GM19193 (cell line): ENCODE measurements around the gene RNF167.
A peak's percentile ranks its signal among the peaks of the same experiment; 100 is the strongest.

Experiments
- POLR2A ChIP-seq: IDR thresholded peaks from 4 replicates; pipeline ENCODE4 v1.6.1; 2011; ENCODE audit not compliant: insufficient read depth, insufficient read length; ENCODE audit errors: extremely low read depth

The RNF167 gene

GRCh38 chr17:4934173-4934979, 5.7 kb upstream of the RNF167 start:
- TF ChIP-seq POLR2A, result peak; percentile 22

GRCh38 chr17:4935650-4936049, 4.4 kb upstream of the RNF167 start:
- TF ChIP-seq POLR2A, result no peak

- no peak for TF ChIP-seq POLR2A
Observed at GRCh38 chr17:4936436-4936835, 3.6 kb upstream of the RNF167 start.

GRCh38 chr17:4937553-4937952, 2.5 kb upstream of the RNF167 start:
- no peak for TF ChIP-seq POLR2A

GRCh38 chr17:4938069-4938491, 2.0 kb upstream of the RNF167 start:
- no peak for TF ChIP-seq POLR2A

- no peak for TF ChIP-seq POLR2A
Observed at GRCh38 chr17:4938688-4939545, 1.2 kb upstream of the RNF167 start.

GRCh38 chr17:4939546-4939795, 597 bp upstream of the RNF167 start:
- TF ChIP-seq POLR2A, result no peak

- peak; percentile 12 for TF ChIP-seq POLR2A
Observed at GRCh38 chr17:4940555-4941318, 669 bp downstream of the RNF167 start.

- TF ChIP-seq POLR2A, result no peak
Observed at GRCh38 chr17:4941319-4941610, 1.2 kb downstream of the RNF167 start.

GRCh38 chr17:4942760-4943508, 2.9 kb downstream of the RNF167 start:
- peak; percentile 29 for TF ChIP-seq POLR2A

- TF ChIP-seq POLR2A, result peak; percentile 36
Observed at GRCh38 chr17:4944163-4944553, 4.1 kb downstream of the RNF167 start.

GRCh38 chr17:4944554-4945175, 4.6 kb downstream of the RNF167 start:
- TF ChIP-seq POLR2A, result peak; percentile 79

GRCh38 chr17:4945176-4945943, 5.3 kb downstream of the RNF167 start:
- peak; percentile 68 for TF ChIP-seq POLR2A

GRCh38 chr17:4945944-4946280, 5.8 kb downstream of the RNF167 start:
- no peak for TF ChIP-seq POLR2A
